ENCODE measurements around the gene TSPAN4. TPM values are rescaled to one million over a fixed set of nuclear protein-coding genes. Genes with fewer than 3 reads are reported as not detected.

Gene TSPAN4
- total and polyA plus RNA-seq, 9 of the 15 experiments (the other 6 are each of a cell fraction or from before 2014, with no cell fraction given) = 0.07 to 31.0 (median 15.7) TPM

DNA sequence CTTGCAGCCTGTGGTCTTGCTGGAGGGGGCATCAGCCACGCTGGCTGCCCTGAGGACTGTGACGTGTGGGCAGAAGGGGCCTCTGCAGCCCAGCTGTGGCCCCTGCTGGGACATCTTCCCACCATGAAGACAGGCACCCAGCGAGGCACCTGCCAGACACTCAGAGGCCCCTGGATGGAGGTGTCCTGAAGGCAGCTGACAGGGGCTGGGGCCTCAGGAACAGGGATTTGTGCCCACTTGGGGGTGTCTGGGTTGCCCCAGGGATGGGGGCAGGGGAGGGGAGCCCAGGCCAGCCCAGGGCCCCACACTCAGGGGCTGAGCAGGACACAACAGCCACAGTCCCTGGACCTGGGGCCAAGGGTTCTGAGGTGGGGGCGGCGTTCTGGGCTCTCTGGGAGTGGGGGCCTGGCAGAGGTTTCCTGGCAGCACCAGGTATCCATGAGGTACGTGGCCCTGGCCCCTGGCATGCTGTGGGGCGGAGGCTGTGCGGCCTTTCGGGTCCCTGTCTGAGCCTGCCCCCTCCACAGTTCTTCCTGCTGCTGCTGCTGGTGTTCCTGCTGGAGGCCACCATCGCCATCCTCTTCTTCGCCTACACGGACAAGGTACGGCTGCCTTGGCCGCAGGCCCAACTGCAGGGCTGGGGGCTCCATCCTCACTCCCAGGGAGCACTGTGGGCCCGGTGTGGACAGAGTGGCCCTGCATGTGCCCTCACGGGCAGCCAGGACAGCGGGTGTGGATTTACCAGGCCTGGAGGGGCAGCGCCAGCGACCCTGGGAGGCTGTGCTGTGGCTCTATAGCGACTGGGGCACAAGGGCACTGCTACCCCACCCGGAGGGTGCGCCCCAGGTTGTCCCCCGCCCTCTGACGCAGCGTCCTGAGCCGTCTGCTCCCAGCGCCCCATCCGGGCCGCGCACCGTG is 21.5 kb downstream of the TSPAN4 start:
- BruUV-seq (replicated peaks) = no TSS peak

More for the DNA sequence above, 21.5 kb downstream of the TSPAN4 start:
- Histone ChIP-seq H3K9me1 (ENCODE audit: control insufficient read depth, insufficient read depth, low read length) (peaks cover 5% of the 10 kb centered on the region), H3K4me1 (replicated peaks in 1 of 2; ENCODE audit: control insufficient read depth in 2 of 2, insufficient read depth in 2 of 2, low read length in 2 of 2) (peaks cover 14 to 96% of the 10 kb centered on the region in 2 experiments), H3K9me3 (replicated peaks; ENCODE audit: control insufficient read depth, insufficient read depth, low read depth, low read length) (no peaks in the 10 kb centered on the region), H4K20me1 (replicated peaks; ENCODE audit: control insufficient read depth, insufficient read depth, low read length) (peaks cover 21% of the 10 kb centered on the region), H3K4me2 (ENCODE audit: insufficient read depth, low read length) (no peak overlapping the region), H3K27ac (ENCODE audit: extremely low read depth, low read depth, low read length) (no peak overlapping the region), H3K9ac (ENCODE audit: insufficient read depth in 1 of 2, low read depth in 2 of 2, low read length in 2 of 2) (peak overlapping the region in 1 of 2 experiments; percentile 28; a peak in 1 of 4 replicates), H3K27me3 (ENCODE audit: control insufficient read depth in 2 of 2, insufficient read depth in 2 of 2, low read length in 2 of 2) (no peaks in the 10 kb centered on the region), H3K79me2 (ENCODE audit: control insufficient read depth, insufficient read depth, low read length) (no peaks in the 10 kb centered on the region), H2AFZ (ENCODE audit: low read depth, low read length) (no peak overlapping the region), H3K4me3 (no peak overlapping the region), H3K36me3 (ENCODE audit: control insufficient read depth, insufficient read depth, low read length) (peaks cover 11% of the 10 kb centered on the region; the same call in 1 of the 3 replicates)
- peak; percentile 11 for TF ChIP-seq POLR2A (conservative IDR thresholded peaks at IDR 0.05)
- TF ChIP-seq HNRNPL (IDR thresholded peaks at IDR 0.05; ENCODE audit: low read depth, low read length) = peak; percentile 48; the same call in 1 of the 2 replicates
- TF ChIP-seq POLR2G (IDR thresholded peaks at IDR 0.05; ENCODE audit: low read depth, low read length) = peak; percentile 9; the same call in 1 of the 2 replicates
- TF ChIP-seq, protein P1, sequence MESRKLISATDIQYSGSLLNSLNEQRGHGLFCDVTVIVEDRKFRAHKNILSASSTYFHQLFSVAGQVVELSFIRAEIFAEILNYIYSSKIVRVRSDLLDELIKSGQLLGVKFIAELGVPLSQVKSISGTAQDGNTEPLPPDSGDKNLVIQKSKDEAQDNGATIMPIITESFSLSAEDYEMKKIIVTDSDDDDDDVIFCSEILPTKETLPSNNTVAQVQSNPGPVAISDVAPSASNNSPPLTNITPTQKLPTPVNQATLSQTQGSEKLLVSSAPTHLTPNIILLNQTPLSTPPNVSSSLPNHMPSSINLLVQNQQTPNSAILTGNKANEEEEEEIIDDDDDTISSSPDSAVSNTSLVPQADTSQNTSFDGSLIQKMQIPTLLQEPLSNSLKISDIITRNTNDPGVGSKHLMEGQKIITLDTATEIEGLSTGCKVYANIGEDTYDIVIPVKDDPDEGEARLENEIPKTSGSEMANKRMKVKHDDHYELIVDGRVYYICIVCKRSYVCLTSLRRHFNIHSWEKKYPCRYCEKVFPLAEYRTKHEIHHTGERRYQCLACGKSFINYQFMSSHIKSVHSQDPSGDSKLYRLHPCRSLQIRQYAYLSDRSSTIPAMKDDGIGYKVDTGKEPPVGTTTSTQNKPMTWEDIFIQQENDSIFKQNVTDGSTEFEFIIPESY (CRISPR knock-in tag; IDR thresholded peaks at IDR 0.05) = peak; percentile 69
- TF ChIP-seq CHCHD3 (CRISPR knock-in tag; IDR thresholded peaks at IDR 0.05) = no peak
- peak; percentile 8; the same call in 1 of the 2 replicates for TF ChIP-seq SUPT5H (IDR thresholded peaks at IDR 0.05)
- POLR2A ChIA-PET = interaction anchor here (0.7 to 1.0 kb wide), 2 partner anchors 8 to 625 kb away, joined by 3 to 6 read pairs; no protein-coding TSS in a partner anchor
- CTCF ChIA-PET (ENCODE audit: low intra/inter-chr PET ratio) = no interaction called here
- DNase-seq (ENCODE audit: extremely low read depth in 1 of 4, low spot score in 3 of 4) = no peak
- 79% methylated on average over 20 of the region's 31 CpGs for WGBS (ENCODE audit: insufficient coverage, low coverage, missing lambda C conversion rate)
- in situ Hi-C loops (cut with MboI) (no loop called here), intact Hi-C loops (cut with micrococcal nuclease) (no loop called here)
- no peak for FAIRE-seq
- no peak for ATAC-seq

Data from K562 (cell line).